OCI-LY3 (cell line): ENCODE data around the gene SPOCK3.

ENCODE experiments used
- H2AFZ ChIP-seq: fragments of 200-600, 300-600 bp; shearing (Covaris generic); 2 replicates; pipeline ENCODE4 v1.6.0; 2014; ENCODE audit warnings: antibody characterized with exemption, low read depth, low read length
- H3K27ac ChIP-seq: fragments of 200-600, 300-600 bp; sonication (generic); 2 replicates; pipeline ENCODE4 v1.5.1; 2014; ENCODE audit warnings: mild to moderate bottlenecking, low read length, moderate library complexity, mixed read lengths
- H3K27me3 ChIP-seq: fragments of 200-600, 300-600 bp; sonication (generic); 2 replicates; pipeline ENCODE4 v1.6.1; 2014; ENCODE audit warnings: low read depth, low read length, mixed read lengths
- H3K36me3 ChIP-seq: fragments of 200-600, 300-600 bp; sonication (generic); replicated peaks from 2 replicates; pipeline ENCODE3; 2014; ENCODE audit warnings: low read depth, low read length, mixed read lengths
- H3K4me1 ChIP-seq: fragments of 300-600, 200-600 bp; sonication (generic); 2 replicates; pipeline ENCODE4 v1.6.1; 2014; ENCODE audit warnings: low read length, mixed read lengths
- H3K4me2 ChIP-seq: fragments of 200-600, 300-600 bp; sonication (generic); 2 replicates; pipeline ENCODE4 v1.6.1; 2014; ENCODE audit warnings: low read length, mixed read lengths
- H3K4me3 ChIP-seq: fragments of 300-600, 200-600 bp; sonication (generic); 2 replicates; pipeline ENCODE4 v1.5.1; 2014; ENCODE audit warnings: antibody characterized with exemption, mild to moderate bottlenecking, low read length, moderate library complexity
- H3K79me2 ChIP-seq: fragments of 300-600, 200-600 bp; shearing (Covaris generic); 2 replicates; pipeline ENCODE4 v1.6.1; 2014; ENCODE audit warnings: mild to moderate bottlenecking, low read length, mixed read lengths
- H3K9ac ChIP-seq: fragments of 300-600, 200-600 bp; shearing (Covaris generic); 2 replicates; pipeline ENCODE4 v1.6.0; 2014; ENCODE audit warnings: mild to moderate bottlenecking, low read length, moderate library complexity
- H3K9me3 ChIP-seq: fragments of 200-600, 300-600 bp; shearing (Covaris generic); 2 replicates; pipeline ENCODE4 v1.6.1; 2014; ENCODE audit warnings: low read length, mixed read lengths; ENCODE audit not compliant: insufficient read depth
- H4K20me1 ChIP-seq: fragments of 200-600, 300-600 bp; sonication (generic); 2 replicates; pipeline ENCODE4 v1.6.1; 2016; ENCODE audit warnings: low read length, mixed read lengths; ENCODE audit not compliant: insufficient read depth
- CTCF ChIP-seq: fragments of 200-600, 300-600 bp; sonication (generic); IDR thresholded peaks from 2 replicates; pipeline ENCODE4 v1.5.1; 2014; ENCODE audit warnings: antibody characterized with exemption, low read length, low read depth
- EZH2phosphoT487 ChIP-seq: fragments of 200-600 bp; shearing (Covaris generic); IDR thresholded peaks from 2 replicates; pipeline ENCODE4 v1.6.1; 2018; ENCODE audit warnings: antibody characterized with exemption, mixed run types, low read depth

Gene SPOCK3

GRCh38 chr4:166700592-166700991, 533.7 kb downstream of the SPOCK3 start:
- H4K20me1 ChIP-seq, result no peaks in the 10 kb centered on the region
- H3K9me3 ChIP-seq, result no peaks in the 10 kb centered on the region
- no peaks in the 10 kb centered on the region for H3K27me3 ChIP-seq
- no peak overlapping the region for H2AFZ ChIP-seq
- H3K36me3 ChIP-seq, result no peaks in the 10 kb centered on the region
- no peak overlapping the region for H3K9ac ChIP-seq
- H3K4me1 ChIP-seq, result no peaks in the 10 kb centered on the region
- no peak overlapping the region for H3K4me2 ChIP-seq
- H3K27ac ChIP-seq, result no peak overlapping the region
- H3K4me3 ChIP-seq, result no peak overlapping the region
- H3K79me2 ChIP-seq, result no peaks in the 10 kb centered on the region
- no peak for TF ChIP-seq CTCF
- no peak for TF ChIP-seq EZH2phosphoT487

- H3K4me3 ChIP-seq, result no peak overlapping the region
Observed at GRCh38 chr4:166688835-166689234, 545.5 kb downstream of the SPOCK3 start.

GRCh38 chr4:166687828-166688227, 546.5 kb downstream of the SPOCK3 start:
- Histone ChIP-seq H3K4me1 (no peaks in the 10 kb centered on the region), H3K36me3 (no peaks in the 10 kb centered on the region), H3K9ac (no peak overlapping the region), H3K79me2 (no peaks in the 10 kb centered on the region), H2AFZ (no peak overlapping the region), H3K4me3 (no peak overlapping the region), H3K4me2 (no peak overlapping the region), H3K27ac (no peak overlapping the region), H3K9me3 (no peaks in the 10 kb centered on the region), H4K20me1 (no peaks in the 10 kb centered on the region), H3K27me3 (no peaks in the 10 kb centered on the region)
- TF ChIP-seq EZH2phosphoT487 (no peak), CTCF (no peak)

More at GRCh38 chr4:166688835-166689234, 545.5 kb downstream of the SPOCK3 start:
- H3K79me2 ChIP-seq, result no peaks in the 10 kb centered on the region
- no peaks in the 10 kb centered on the region for H3K9me3 ChIP-seq
- H3K36me3 ChIP-seq, result no peaks in the 10 kb centered on the region
- no peak overlapping the region for H3K27ac ChIP-seq
- no peak overlapping the region for H3K4me2 ChIP-seq
- no peak for TF ChIP-seq EZH2phosphoT487
- no peak for TF ChIP-seq CTCF
- H4K20me1 ChIP-seq, result no peaks in the 10 kb centered on the region
- no peaks in the 10 kb centered on the region for H3K27me3 ChIP-seq
- no peaks in the 10 kb centered on the region for H3K4me1 ChIP-seq
- no peak overlapping the region for H2AFZ ChIP-seq
- no peak overlapping the region for H3K9ac ChIP-seq
